ENCODE measurements around the gene GRIA1.
"Not testable (repeated sequence)": the region's sequence is repeated elsewhere in the genome, so short reads cannot be mapped to it uniquely, and the experiment has no call there.

The GRIA1 gene

DNA sequence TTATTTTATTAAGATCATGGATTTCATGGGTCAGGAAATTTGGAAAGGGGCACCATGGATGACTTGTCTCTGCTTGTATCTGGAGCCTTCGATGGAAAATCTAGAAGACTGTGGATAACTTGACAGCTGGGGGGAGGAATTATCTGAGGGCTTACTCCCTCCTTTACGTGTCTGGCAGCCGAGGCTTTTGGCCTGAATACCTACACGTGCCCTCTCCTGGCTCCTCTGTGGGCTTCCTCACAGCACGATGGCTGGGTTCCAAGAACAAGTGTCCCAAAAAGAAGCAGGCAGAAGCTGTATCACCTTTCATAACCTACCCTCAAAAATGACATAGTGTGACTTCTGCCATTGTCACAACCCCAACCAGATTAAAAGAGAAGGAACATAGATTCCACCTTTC, 228.9 kb downstream of the GRIA1 start:
- DNase-seq (ENCODE audit: low read depth) = no peak

GRCh38 chr5:153723022-153723610, 232.6 kb downstream of the GRIA1 start:
- DNase-seq (ENCODE audit: low read depth) = not testable (repeated sequence)

DNA sequence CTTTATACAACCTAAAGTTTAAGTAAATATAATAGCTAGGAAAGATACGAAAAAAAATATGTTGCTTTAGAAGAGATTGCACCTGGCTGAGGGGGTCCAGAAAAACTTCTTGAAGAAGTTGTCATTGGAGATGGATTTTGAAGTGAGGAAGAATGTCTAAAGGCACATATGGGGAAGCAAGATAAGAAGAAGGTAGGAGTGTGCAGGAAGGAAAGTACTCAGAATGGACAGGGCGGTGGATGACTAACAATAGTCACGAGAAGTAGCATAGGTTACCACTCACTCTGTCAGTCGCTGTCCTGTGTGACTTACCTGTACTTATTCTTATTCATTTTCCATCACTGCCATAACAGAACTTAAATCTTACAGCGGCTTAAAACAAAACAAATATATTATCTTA, 251.6 kb downstream of the GRIA1 start:
- DNase-seq (ENCODE audit: low read depth) = no peak

GRCh38 chr5:153744751-153745150, 254.3 kb downstream of the GRIA1 start:
- no peak for DNase-seq (ENCODE audit: low read depth)

GRCh38 chr5:153745778-153746395, 255.4 kb downstream of the GRIA1 start:
- no peak for DNase-seq (ENCODE audit: low read depth)

DNA sequence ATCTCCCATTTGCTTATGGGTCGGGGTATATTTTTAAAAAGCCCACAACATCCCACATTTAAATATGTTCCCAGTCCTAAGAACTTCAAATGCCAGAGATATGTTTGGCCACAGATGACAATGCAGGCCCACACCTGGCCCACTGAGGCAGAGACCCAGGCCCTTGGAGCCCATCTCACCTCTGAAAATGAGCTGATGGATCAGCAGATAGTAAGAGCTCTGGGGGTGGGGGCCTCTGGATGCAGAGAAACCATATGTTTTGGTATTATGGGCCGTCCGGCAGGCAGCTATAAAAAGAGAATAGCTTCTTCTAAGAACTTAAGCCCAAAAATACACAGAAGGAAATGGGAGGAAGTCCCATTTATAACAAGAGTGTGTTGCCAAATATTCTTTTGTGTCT, 256.0 kb downstream of the GRIA1 start:
- DNase-seq (ENCODE audit: low read depth) = no peak

DNA sequence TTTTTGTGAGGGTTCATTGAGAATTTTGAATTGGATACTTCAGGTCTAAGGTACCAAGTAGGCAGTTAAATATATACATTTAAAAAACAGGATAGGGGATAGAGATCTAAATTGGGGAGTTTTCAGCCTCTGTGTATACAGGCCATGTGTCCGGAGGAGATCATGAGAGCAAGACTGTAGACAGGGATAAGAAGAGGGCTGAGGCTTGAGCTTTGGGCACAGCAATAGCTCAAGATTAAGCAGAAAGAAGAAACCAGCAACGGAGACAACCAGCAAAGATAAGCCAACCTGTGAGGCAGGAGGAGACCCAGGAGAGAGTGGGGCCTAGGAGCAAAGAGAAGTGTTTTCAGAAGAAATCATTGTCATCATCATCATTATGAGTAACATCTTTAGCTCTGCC, 258.4 kb downstream of the GRIA1 start:
- DNase-seq (ENCODE audit: low read depth) = no peak

- DNase-seq (ENCODE audit: low read depth) = no peak
Measured at GRCh38 chr5:153749960-153750359, 259.5 kb downstream of the GRIA1 start.

GRCh38 chr5:153751251-153751650, 260.8 kb downstream of the GRIA1 start:
- no peak for DNase-seq (ENCODE audit: low read depth)

- DNase-seq (ENCODE audit: low read depth) = no peak
Measured at GRCh38 chr5:153752890-153753289, 262.4 kb downstream of the GRIA1 start.

DNA sequence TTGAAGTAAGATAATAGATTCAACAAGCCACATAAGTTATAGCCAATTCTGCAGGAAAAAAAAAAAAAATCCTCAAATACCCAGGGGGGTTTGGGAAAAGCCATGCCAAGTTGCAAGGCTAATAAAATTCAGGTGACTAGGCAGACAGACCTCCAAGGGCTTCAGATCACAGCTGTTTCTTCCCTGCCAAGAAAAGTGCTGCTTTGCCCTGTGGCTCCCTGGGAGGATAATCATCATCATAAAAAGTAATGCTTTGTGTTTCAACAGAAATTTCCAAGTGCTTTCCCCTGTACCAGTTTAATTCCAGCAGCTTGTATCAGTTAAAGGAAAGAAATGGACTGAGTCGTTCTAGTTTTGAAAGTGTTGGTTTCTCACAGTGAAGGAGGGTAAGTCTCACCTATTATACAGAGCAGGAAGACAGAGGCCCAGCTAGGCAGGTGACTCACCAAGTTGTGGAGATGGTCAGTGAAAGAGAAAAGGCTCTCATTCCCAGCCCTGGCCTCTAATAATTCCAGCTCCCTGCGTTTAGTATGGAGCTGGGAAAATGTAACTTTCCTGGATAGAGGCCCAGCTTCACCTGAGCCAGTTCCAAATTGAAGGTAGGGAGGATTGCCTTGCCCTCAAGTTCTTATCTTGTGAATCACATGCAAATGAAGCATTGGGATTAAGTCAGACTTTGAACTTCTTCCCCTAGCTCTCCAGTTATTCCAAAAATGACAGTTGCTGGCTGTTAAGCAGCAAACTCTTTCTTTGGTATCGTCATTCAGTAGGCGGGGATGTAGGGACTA, 263.4 kb downstream of the GRIA1 start:
- DNase-seq (ENCODE audit: low read depth) = no peak

DNA sequence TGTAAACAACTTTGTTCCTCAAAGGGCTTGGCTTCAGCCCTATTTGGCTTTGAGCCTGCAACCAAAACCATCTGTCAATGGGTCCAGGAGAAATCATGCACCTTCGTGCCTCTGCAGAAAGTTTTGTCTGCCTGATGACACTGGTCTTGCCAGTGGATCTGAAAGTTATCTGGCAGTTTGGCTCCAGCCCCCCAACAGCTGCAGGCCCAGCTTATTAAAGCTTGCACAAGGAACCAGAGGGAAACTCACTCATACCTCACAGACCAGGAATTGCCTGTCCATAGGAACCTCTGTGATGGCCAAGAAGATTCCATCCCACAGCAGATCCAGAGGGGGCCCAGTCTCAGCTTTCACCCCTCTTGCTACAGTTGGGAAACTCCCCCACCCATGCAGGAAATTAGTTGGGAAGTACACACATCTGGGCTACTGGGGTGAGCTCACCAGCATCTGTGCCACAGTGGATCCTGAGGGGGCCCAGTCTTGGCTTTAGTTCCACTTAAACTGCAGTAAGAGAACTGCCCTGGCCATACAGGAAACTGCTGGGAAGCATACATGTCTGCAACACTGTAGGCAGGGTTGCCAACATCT, 265.5 kb downstream of the GRIA1 start:
- DNase-seq (ENCODE audit: low read depth) = no peak

DNA sequence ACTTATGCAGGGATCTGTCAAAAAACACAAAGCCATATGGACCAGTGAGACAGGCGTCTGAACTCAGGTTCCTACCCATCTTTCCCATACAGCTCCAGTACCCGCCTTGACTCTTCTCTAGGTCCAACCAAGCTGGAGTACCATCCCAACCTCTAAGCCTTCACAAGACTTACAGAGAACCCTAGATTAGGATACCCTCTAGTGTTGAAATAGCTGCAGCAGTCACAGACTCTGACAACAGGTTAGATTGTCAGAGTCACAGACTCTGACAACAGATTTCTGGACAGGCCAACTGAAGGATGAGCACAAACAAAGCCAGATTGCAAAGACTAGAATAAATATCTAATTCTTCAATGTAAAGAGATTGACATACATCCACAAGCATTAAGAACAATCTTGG, 266.1 kb downstream of the GRIA1 start:
- DNase-seq (ENCODE audit: low read depth) = no peak

GRCh38 chr5:153765987-153766386, 275.5 kb downstream of the GRIA1 start:
- DNase-seq (ENCODE audit: low read depth) = no peak

GRCh38 chr5:153767221-153768188, 277.0 kb downstream of the GRIA1 start:
- DNase-seq (ENCODE audit: low read depth) = no peak

DNA sequence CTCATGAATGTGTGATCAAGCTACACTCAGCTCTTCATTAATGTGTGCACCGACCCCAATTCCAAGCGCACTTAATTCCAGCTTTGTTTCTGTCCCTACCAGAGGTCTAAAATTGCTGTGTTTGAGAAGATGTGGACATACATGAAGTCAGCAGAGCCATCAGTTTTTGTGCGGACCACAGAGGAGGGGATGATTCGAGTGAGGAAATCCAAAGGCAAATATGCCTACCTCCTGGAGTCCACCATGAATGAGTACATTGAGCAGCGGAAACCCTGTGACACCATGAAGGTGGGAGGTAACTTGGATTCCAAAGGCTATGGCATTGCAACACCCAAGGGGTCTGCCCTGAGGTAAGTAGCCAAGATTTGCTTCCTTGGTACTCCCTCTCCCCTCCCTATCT, 279.6 kb downstream of the GRIA1 start:
- no peak for DNase-seq (ENCODE audit: low read depth)

GRCh38 chr5:153774686-153775085, 284.2 kb downstream of the GRIA1 start:
- DNase-seq (ENCODE audit: low read depth) = no peak

- no peak for DNase-seq (ENCODE audit: low read depth)
Measured at GRCh38 chr5:153775923-153776322, 285.5 kb downstream of the GRIA1 start.

GRCh38 chr5:153777681-153778581, 287.5 kb downstream of the GRIA1 start:
- no peak for DNase-seq (ENCODE audit: low read depth)

DNA sequence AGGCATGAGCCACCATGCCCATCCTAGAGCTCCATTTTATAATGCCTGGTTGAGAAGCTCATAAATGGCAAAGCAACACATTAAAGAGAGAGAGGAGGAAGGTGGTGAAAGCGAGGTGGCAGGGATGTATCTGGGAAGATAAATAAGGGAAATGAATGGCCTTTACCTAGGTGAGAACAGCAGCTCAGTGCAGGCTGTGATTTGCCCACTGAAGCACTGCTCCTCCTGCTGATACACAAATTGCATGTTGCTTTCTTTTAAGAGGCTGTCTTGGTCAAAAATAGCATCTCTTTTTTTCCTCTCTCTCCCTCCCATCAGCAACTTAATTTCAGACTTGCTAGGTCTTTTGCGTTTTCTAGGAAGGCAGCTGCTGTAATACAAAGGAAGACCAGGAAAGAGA, 289.4 kb downstream of the GRIA1 start:
- DNase-seq (ENCODE audit: low read depth) = no peak
